H1 (cell line): ENCODE data around the gene PET100. TPM values are rescaled to one million over a fixed set of nuclear protein-coding genes. Genes with fewer than 3 reads are reported as not detected.
A peak's percentile ranks its signal among the peaks of the same experiment; 100 is the strongest.

Experiments used
- CTCF ChIA-PET: fragments of 300-600 bp; sonication (Branson Sonifier 250); formaldehyde crosslinking; loops from one replicate; lab custom pipeline; 2021; ENCODE audit not compliant: partially characterized antibody; lab: Charles Lee
- POLR2A ChIA-PET: fragments of 300-600 bp; sonication (Branson Sonifier 250); formaldehyde crosslinking; loops from one replicate; lab custom pipeline; 2021; ENCODE audit warnings: inconsistent platforms; ENCODE audit not compliant: partially characterized antibody; lab: Charles Lee
- DNase-seq, 2 experiments: peaks; one replicate each; pipeline versions ENCODE4 v3.0.0 to v3.0.0-alpha.2; 2010 to 2022; ENCODE audit warnings: low spot score in 2 of 2, low read depth in 1 of 2, mixed read lengths in 1 of 2
- FAIRE-seq: peaks from 2 replicates; lab custom pipeline; 2011; peaks lifted over from hg19 to GRCh38; lab: Jason Lieb, UNC
- H2AFZ ChIP-seq: 2 replicates; pipeline ENCODE4 v1.8.1; 2012; ENCODE audit warnings: low read length, inconsistent platforms
- H2AK5ac ChIP-seq: 2 replicates; pipeline ENCODE4 v1.6.1; 2013; ENCODE audit warnings: low read depth, low read length
- H2BK120ac ChIP-seq: replicated peaks from 2 replicates; pipeline ENCODE3; 2013; ENCODE audit warnings: low read depth, low read length, inconsistent platforms
- H2BK12ac ChIP-seq: 2 replicates; pipeline ENCODE4 v1.6.1; 2013; ENCODE audit warnings: low read depth, low read length
- H2BK15ac ChIP-seq: 2 replicates; pipeline ENCODE4 v1.6.1; 2013; ENCODE audit warnings: low read length
- H2BK20ac ChIP-seq: 2 replicates; pipeline ENCODE4 v1.6.1; 2013; ENCODE audit warnings: low read length
- H2BK5ac ChIP-seq: 2 replicates; pipeline ENCODE4 v1.6.1; 2013; ENCODE audit warnings: low read depth, low read length
- H3K14ac ChIP-seq: 2 replicates; pipeline ENCODE4 v1.6.1; 2013; ENCODE audit warnings: inconsistent platforms; ENCODE audit not compliant: insufficient read length
- H3K18ac ChIP-seq: 2 replicates; pipeline ENCODE4 v1.6.1; 2013; ENCODE audit warnings: low read length; ENCODE audit errors: extremely low read depth
- H3K23ac ChIP-seq: 2 replicates; pipeline ENCODE4 v1.6.1; 2013; ENCODE audit warnings: inconsistent platforms; ENCODE audit not compliant: insufficient read length
- H3K23me2 ChIP-seq: 2 replicates; pipeline ENCODE4 v1.6.1; 2013; ENCODE audit warnings: low read depth, low read length
- H3K27ac ChIP-seq: 2 replicates; pipeline ENCODE4 v1.6.1; 2011; ENCODE audit warnings: low read depth, low read length, inconsistent platforms
- H3K27me3 ChIP-seq, 4 experiments: replicated peaks in 1 of 4; 1 replicate in 1 of 4; 2 replicates in 3 of 4; pipeline versions ENCODE4 v1.6.1 to v1.8.1; 2011 to 2013; ENCODE audit warnings: low read length in 3 of 4, mild to moderate bottlenecking in 3 of 4, inconsistent platforms in 2 of 4, mixed read lengths in 2 of 4, moderate library complexity in 1 of 4; ENCODE audit not compliant: control insufficient read depth in 3 of 4, insufficient read depth in 3 of 4; ENCODE audit errors: extremely low read depth in 1 of 4
- H3K36me3 ChIP-seq, 4 experiments: 2 replicates each; pipeline versions ENCODE4 v1.6.1 to v1.8.1; 2011 to 2013; ENCODE audit warnings: mild to moderate bottlenecking in 4 of 4, low read length in 3 of 4, moderate library complexity in 2 of 4, control low read depth in 1 of 4, inconsistent platforms in 1 of 4; ENCODE audit not compliant: insufficient read depth in 4 of 4, control insufficient read depth in 2 of 4
- H3K4ac ChIP-seq: replicated peaks from 2 replicates; pipeline ENCODE3; 2013; ENCODE audit warnings: low read length, low read depth, mixed read lengths, inconsistent platforms; ENCODE audit not compliant: insufficient read length
- H3K4me1 ChIP-seq, 4 experiments: replicated peaks in 1 of 4; 1 replicate in 1 of 4; 2 replicates in 3 of 4; pipeline versions ENCODE4 v1.6.1 to v1.8.1; 2011 to 2013; ENCODE audit warnings: low read length in 3 of 4, inconsistent platforms in 2 of 4, mixed read lengths in 1 of 4; ENCODE audit not compliant: insufficient read depth in 4 of 4, control insufficient read depth in 3 of 4
- H3K4me2 ChIP-seq, 2 experiments: 2 replicates each; pipeline versions ENCODE4 v1.6.1 to v1.8.1; 2011 to 2013; ENCODE audit warnings: low read depth in 2 of 2, low read length in 2 of 2, control low read depth in 1 of 2, inconsistent platforms in 1 of 2, mild to moderate bottlenecking in 1 of 2; ENCODE audit not compliant: insufficient read depth in 1 of 2
- H3K4me3 ChIP-seq, 4 experiments: fragments of 200-600, 300-600 bp in 1 of 4; sonication (generic), shearing (Covaris generic), sonication (Bioruptor Twin) in 1 of 4; 2 replicates each; pipeline versions ENCODE4 v1.5.1 to v1.8.1; 2011 to 2016; ENCODE audit warnings: low read length in 4 of 4, low read depth in 3 of 4, control low read depth in 2 of 4, inconsistent platforms in 2 of 4, mild to moderate bottlenecking in 2 of 4, mixed read lengths in 1 of 4, moderate library complexity in 1 of 4; ENCODE audit not compliant: insufficient read depth in 2 of 4; ENCODE audit errors: extremely low read depth in 1 of 4
- H3K56ac ChIP-seq: replicated peaks from 2 replicates; pipeline ENCODE3; 2013; ENCODE audit warnings: low read depth, mild to moderate bottlenecking, mixed read lengths, low read length, inconsistent platforms; ENCODE audit not compliant: insufficient read length
- H3K79me1 ChIP-seq: 2 replicates; pipeline ENCODE4 v1.6.1; 2013; ENCODE audit warnings: low read depth, low read length, control low read depth
- H3K79me2 ChIP-seq, 2 experiments: 2 replicates each; pipeline versions ENCODE4 v1.6.1 to v1.8.1; 2012 to 2013; ENCODE audit warnings: low read length in 2 of 2, mild to moderate bottlenecking in 2 of 2, inconsistent platforms in 1 of 2; ENCODE audit not compliant: insufficient read depth in 2 of 2, control insufficient read depth in 1 of 2
- H3K9ac ChIP-seq, 4 experiments: replicated peaks in 1 of 4; 1 replicate in 1 of 4; 2 replicates in 3 of 4; pipeline versions ENCODE4 v1.6.1 to v1.8.1; 2011 to 2013; ENCODE audit warnings: low read depth in 3 of 4, low read length in 3 of 4, control low read depth in 2 of 4, mild to moderate bottlenecking in 2 of 4, moderate library complexity in 2 of 4, inconsistent platforms in 1 of 4; ENCODE audit errors: extremely low read depth in 1 of 4
- H3K9me3 ChIP-seq, 2 experiments: 2 replicates each; pipeline versions ENCODE4 v1.6.1 to v1.8.1; 2012 to 2013; ENCODE audit warnings: mild to moderate bottlenecking in 2 of 2, moderate library complexity in 2 of 2, control low read depth in 1 of 2, inconsistent platforms in 1 of 2, low read depth in 1 of 2, low read length in 1 of 2, mixed read lengths in 1 of 2; ENCODE audit not compliant: insufficient read depth in 2 of 2
- H4K20me1 ChIP-seq, 2 experiments: replicated peaks in 1 of 2; 2 replicates each; pipeline versions ENCODE3 to v1.8.1; 2011 to 2013; ENCODE audit warnings: inconsistent platforms in 2 of 2, low read length in 2 of 2, mild to moderate bottlenecking in 1 of 2; ENCODE audit not compliant: insufficient read depth in 2 of 2, control insufficient read depth in 1 of 2
- H4K5ac ChIP-seq: 2 replicates; pipeline ENCODE4 v1.6.1; 2013; ENCODE audit warnings: low read length, low read depth, mixed read lengths, inconsistent platforms; ENCODE audit not compliant: insufficient read length
- H4K8ac ChIP-seq: 2 replicates; pipeline ENCODE4 v1.8.0; 2013; ENCODE audit warnings: mild to moderate bottlenecking, moderate library complexity, low read length, inconsistent platforms; ENCODE audit not compliant: insufficient read depth; ENCODE audit errors: extremely low read depth
- H4K91ac ChIP-seq: replicated peaks from 2 replicates; pipeline ENCODE3; 2013; ENCODE audit warnings: low read length, mixed read lengths, inconsistent platforms; ENCODE audit not compliant: insufficient read length
- JUND ChIP-seq: IDR thresholded peaks from 2 replicates; pipeline ENCODE4 v1.6.1; 2011; ENCODE audit warnings: mild to moderate bottlenecking, improper control_type of control experiment, low read length
- RAD21 ChIP-seq, 2 experiments: IDR thresholded peaks in 1 of 2; conservative IDR thresholded peaks in 1 of 2; 2 replicates each; pipeline ENCODE4 v1.6.1; 2011; ENCODE audit warnings: low read depth in 2 of 2, low read length in 2 of 2, improper control_type of control experiment in 1 of 2, inconsistent platforms in 1 of 2, mild to moderate bottlenecking in 1 of 2, moderate library complexity in 1 of 2
- TAF1 ChIP-seq: IDR thresholded peaks from 2 replicates; pipeline ENCODE4 v1.6.1; 2011; ENCODE audit warnings: mild to moderate bottlenecking, low read depth, low read length
- WGBS, 2 experiments: shearing (Covaris generic) in 1 of 2; methylation state at CpG; one replicate each; pipeline versions ENCODE4 v1.1.6 to v1.1.7; 2013 to 2015; ENCODE audit warnings: low lambda C conversion rate in 2 of 2, mixed read lengths in 2 of 2, inconsistent platforms in 1 of 2, low coverage in 1 of 2, missing lambda C conversion rate in 1 of 2; ENCODE audit not compliant: insufficient replicate concordance in 2 of 2, insufficient coverage in 1 of 2, insufficient read length in 1 of 2; ENCODE audit errors: extremely low coverage in 1 of 2, missing lambda C conversion rate in 1 of 2; 5-methylcytosine and 5-hydroxymethylcytosine counted together
- polyA plus RNA-seq, 7 experiments: library from polyadenylated mRNA; depleted of rRNA in 3 of 7; stranded (reverse) in 5 of 7; unstranded in 2 of 7; fragments of >200 nt in 5 of 7; fragments of 200-250 nt in 2 of 7; gene quantifications; 1 replicate in 5 of 7; 2 replicates in 1 of 7; 4 replicates in 1 of 7; pipeline versions ENCODE4 v1.2.1 to v1.2.3, GENCODE V29; 2011 to 2013; ENCODE audit warnings: missing spikeins in 2 of 7, mixed read lengths in 2 of 7
- total RNA-seq: library from RNA; stranded (reverse); fragmentation: NEBNext Ultra II Directional; extraction: Animal tissue kit (Norgen Biotek cat#: 25700); gene quantifications from 2 replicates; pipeline ENCODE4 v1.2.1, GENCODE V29; 2021

PET100 gene
- total and polyA plus RNA-seq, 2 of the 8 experiments (the other 6 are each of a cell fraction or from before 2014, with no cell fraction given): 80.8 to 105 TPM

GRCh38 chr19:7669641-7670040, 40.0 kb downstream of the PET100 start:
- Histone ChIP-seq H3K23me2 (peaks cover 2% of the 10 kb centered on the region; the same call in 1 of the 2 replicates), H3K79me1 (no peaks in the 10 kb centered on the region), H2AK5ac (no peak overlapping the region), H3K4me2 (peak overlapping the region; percentile 70 to 86), H2BK5ac (no peak overlapping the region), H3K23ac (no peak overlapping the region), H3K79me2 (no peaks in the 10 kb centered on the region), H3K18ac (no peak overlapping the region), H3K9ac (no peak overlapping the region), H3K56ac (no peak overlapping the region), H3K27ac (no peak overlapping the region), H4K5ac (no peak overlapping the region), H2BK20ac (no peak overlapping the region), H4K8ac (no peak overlapping the region), H2BK15ac (no peak overlapping the region), H3K27me3 (peaks cover 0 to 18% (median 11%) of the 10 kb centered on the region in 4 experiments; a peak in 4 of 7 replicates), H3K14ac (no peak overlapping the region), H2BK12ac (no peak overlapping the region), H4K20me1 (no peaks in the 10 kb centered on the region), H3K9me3 (no peaks in the 10 kb centered on the region), H3K4ac (no peak overlapping the region), H4K91ac (no peak overlapping the region), H3K4me1 (peaks cover 0 to 3% (median 1%) of the 10 kb centered on the region in 4 experiments; a peak in 1 of 7 replicates), H2BK120ac (no peak overlapping the region), H3K4me3 (peak overlapping the region in 3 of 4 experiments; percentile 15 to 70 (median 51); a peak in 5 of 8 replicates), H2AFZ (no peak overlapping the region), H3K36me3 (no peaks in the 10 kb centered on the region)
- POLR2A ChIA-PET: interaction anchor here (0.8 to 1.7 kb wide), 3 partner anchors 8 to 129 kb away, joined by 3 to 6 read pairs (median 5); partner anchors contain the start of gene TRAPPC5
- CTCF ChIA-PET: interaction anchor here (0.5 to 4.7 kb wide), 10 partner anchors 11 to 162 kb away, joined by 3 to 32 read pairs (median 4); partner anchors contain the start of gene TRAPPC5
- FAIRE-seq: no peak
- DNase-seq: no peak
- WGBS, 2 experiments: 41 to 100% methylated on average over 1 to 6 of the region's 9 CpGs
- TF ChIP-seq JUND (no peak), RAD21 (IDR thresholded peaks at IDR 0.05 in 1 of 2, conservative IDR thresholded peaks at IDR 0.05 in 1 of 2; ENCODE audit: low read depth in 2 of 2, low read length in 2 of 2) (no peak), TAF1 (no peak)
